ENCODE measurements around the gene EPB41L4A.

- TF ChIP-seq CTCF (IDR thresholded peaks at IDR 0.05), result no peak
- TF ChIP-seq POLR2A (IDR thresholded peaks at IDR 0.05), result no peak
These were observed 21.0 kb upstream of the EPB41L4A start for GRCh38 chr5:112440031-112440430.

All from adrenal gland (tissue), 5 donors.